AG20443 (cell line): Measurements from ENCODE around the gene PRKAA1.

Experiments used
- DNase-seq: peaks from one replicate; pipeline ENCODE4 v3.0.0; 2012; ENCODE audit warnings: low spot score, mixed read lengths

Gene PRKAA1

DNA sequence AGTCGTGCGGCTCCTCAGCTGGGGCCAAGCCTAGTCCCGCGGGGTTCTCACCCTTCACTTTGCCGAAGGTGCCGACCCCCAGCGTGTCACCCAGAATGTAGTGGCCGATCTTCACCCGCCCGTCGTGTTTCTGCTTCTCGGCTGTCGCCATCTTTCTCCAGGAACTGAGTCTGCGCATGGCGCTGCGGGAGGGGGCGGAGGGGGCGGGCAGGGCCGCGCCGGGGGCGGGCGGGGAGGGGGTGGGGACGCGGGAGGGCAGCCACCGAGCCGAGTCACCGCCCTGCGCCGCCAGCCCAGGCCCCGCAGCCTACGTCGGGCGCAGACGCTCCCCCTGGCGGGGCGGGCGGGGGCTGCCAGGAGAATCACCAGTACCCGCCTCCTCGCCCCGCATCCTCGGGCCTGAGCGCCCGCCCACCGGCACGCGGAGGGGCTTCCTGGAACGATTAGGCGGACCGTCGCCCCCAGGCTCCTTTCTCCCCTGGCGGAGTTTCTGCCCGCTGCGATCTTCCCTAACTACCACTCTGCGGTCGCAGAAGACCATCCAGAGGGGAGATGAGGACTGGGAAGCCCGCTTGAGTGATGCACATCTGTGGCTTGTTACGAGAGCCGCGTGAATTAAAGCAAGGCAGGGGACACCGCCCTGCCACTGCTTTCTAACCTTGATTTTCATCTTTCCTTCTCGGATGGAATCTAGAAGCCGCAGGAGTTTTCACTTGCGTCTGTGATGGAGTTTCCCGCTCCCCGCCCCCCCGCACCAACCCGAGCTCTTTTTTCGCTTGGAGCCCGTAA lies at the start of gene PRKAA1:
Gene PRKAA1 (minus strand): TSS at position 363 of the 789 bp plus-strand sequence. CDS start 185 bp downstream, at position 178.
- peak; percentile 99 for DNase-seq

- DNase-seq = no peak
These were observed 49.4 kb upstream of the PRKAA1 start for GRCh38 chr5:40847525-40847924.

GRCh38 chr5:40846371-40846770 lies 48.2 kb upstream of the PRKAA1 start:
- no peak for DNase-seq

DNA sequence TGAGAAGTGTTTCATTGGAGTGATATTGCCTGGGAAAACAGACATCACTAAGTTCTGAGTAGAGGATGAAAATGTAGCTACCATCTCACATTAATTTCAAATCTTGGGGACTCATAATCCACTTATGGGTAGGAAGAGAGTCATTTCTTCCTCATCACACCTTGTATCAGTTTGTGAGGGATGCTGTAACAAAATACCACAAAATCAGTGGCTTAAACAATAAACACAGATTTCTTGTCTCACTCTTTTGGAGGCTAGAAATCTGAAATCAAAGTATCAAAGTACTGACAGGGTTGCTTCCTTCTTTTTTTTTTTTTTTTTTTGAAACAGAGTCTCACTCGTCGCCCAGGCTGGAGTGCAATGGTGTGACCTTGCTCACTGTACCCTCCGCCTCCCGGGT lies 46.4 kb upstream of the PRKAA1 start:
- no peak for DNase-seq

- DNase-seq = peak; percentile 42
These were observed 44.2 kb upstream of the PRKAA1 start for GRCh38 chr5:40842351-40842750.

DNA sequence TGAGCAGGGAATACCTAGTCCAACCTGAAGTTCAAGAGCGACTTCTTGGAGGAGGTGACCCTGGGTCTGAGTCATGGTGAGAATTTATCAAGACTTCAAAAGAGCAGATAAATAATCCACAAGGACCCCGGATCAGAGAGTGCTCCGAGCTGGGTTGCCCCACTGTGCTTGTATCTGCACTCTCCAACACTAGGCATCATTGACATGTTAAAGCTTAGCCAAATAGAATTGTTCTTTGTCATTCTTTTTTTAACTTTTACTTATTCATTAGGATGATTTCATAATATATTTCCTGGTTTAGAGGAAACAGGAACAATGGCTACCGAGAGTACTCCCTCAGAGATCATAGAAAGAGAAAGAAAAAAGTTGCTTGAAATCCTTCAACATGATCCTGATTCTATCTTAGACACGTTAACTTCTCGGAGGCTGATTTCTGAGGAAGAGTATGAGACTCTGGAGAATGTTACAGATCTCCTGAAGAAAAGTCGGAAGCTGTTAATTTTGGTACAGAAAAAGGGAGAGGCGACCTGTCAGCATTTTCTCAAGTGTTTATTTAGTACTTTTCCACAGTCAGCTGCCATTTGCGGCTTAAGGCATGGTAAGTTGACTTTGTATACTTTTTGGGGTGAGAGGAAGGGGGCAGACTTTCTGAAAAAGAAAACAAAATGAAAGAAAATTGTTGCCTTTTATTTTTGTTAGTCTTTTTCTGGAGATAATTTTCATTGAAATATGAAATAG lies 43.1 kb upstream of the PRKAA1 start, which contains the start of gene CARD6:
Gene CARD6 (plus strand): TSS at position 300 of the 738 bp plus-strand sequence. CDS start 16 bp downstream, at position 316.
- peak; percentile 16 for DNase-seq

GRCh38 chr5:40838086-40838485 lies 39.9 kb upstream of the PRKAA1 start:
- no peak for DNase-seq

- DNase-seq = peak; percentile 98
These were observed 36.9 kb upstream of the PRKAA1 start, which contains the start of gene RPL37 for GRCh38 chr5:40834849-40835787. Gene RPL37 (minus strand): TSS chr5:40835222. CDS start chr5:40835185, 37 bp downstream.

- DNase-seq = no peak
These were observed 36.2 kb upstream of the PRKAA1 start for GRCh38 chr5:40834391-40834848.

- no peak for DNase-seq
These were observed 35.6 kb upstream of the PRKAA1 start for GRCh38 chr5:40833712-40834229.

DNA sequence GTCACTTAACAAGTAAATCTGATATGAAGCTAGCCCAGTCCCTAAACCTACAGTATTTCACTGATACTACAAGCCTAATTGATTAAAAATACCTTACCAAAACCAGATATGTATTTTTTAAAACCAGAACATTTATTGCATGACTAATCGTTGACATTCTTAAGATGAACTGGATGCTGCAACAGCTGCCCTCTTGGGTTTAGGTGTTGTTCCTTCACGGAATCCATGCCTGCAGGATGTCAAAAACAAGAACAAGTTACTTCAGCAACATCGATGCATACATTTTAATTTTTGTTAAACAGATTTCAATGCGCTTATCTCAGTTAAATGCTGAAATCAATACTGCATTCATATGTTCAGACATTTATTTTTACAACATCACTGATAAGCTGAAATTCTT lies 34.2 kb upstream of the PRKAA1 start:
- no peak for DNase-seq

DNA sequence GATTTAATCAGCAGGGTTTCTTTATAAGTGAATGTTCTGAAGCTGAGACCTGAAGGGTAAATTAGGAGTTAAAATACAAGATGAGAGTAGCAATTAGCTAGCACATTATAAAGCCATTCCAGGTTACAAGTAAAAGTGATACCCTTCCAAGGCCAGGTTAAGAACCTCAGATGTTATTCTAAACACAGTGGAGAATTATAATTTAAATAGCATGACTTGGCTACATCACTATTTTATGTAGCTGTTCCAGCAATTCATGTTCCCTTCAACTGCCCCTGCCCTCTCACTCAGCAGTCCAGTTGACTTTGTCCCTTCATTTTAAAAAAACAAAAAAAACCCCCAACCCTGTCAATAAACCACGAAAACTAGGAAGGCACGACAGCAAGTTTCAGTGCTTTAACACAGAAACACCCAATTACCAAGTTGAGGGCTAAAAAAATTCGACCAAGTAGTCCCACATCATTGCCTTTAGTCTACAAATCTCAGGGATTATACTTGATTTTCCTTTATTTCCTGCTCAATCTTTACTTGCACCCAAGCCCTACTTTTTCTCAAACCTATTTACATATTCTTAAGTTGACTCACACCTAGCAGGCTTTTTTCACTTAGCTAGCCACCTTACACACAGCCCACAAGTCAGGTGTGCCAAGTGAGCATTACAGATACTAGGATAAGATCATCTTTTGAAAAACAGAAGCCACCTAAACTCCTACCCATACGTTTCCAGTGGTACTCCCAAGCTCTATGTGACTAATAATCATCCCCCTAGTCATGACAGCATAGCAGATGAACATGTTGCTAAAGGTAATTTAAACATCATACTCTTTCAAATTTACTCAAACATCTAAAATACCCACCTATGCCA lies 33.4 kb upstream of the PRKAA1 start:
- no peak for DNase-seq

- no peak for DNase-seq
These were observed 31.8 kb upstream of the PRKAA1 start for GRCh38 chr5:40829748-40830533.

GRCh38 chr5:40828690-40829661 lies 30.8 kb upstream of the PRKAA1 start:
- no peak for DNase-seq

DNA sequence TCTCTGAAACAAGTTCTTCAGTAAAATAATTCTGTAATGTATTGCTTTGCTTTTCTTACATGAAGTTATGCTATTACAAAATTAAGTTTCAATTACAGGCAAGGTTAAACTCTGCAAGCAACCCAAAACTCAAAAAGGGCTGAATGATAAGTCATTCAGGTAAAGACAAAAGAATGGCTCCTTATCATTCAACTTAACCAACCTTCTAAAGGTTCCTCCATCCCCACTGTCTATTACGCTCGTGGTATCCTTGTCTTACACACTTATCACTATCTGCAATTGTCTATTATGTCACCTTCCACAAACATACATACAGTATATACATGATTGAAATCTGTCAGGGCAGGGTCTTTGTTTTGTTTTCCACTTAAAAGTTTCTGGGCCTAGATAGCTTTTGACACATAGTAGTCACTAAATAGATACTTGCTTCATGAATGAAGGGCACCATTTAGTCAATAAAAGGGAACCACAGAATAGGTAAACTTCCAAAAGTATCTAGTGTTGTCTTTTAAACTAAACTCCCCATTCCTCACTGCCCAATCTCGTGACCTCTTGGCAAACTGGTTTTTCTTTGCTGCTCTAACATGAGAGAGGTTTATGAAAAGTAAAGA lies 30.0 kb upstream of the PRKAA1 start:
- DNase-seq = no peak

GRCh38 chr5:40827188-40827977 lies 29.2 kb upstream of the PRKAA1 start:
- no peak for DNase-seq

GRCh38 chr5:40826489-40827187 lies 28.5 kb upstream of the PRKAA1 start:
- no peak for DNase-seq
